Testis (tissue), 3 donors: ENCODE results near the gene SRD5A3. TPM values are rescaled to one million over a fixed set of nuclear protein-coding genes. Genes with fewer than 3 reads are reported as not detected.

Experiments
- DNase-seq: peaks from one replicate; pipeline ENCODE4 v3.0.0-alpha.2; 2019
- H3K27ac ChIP-seq, 2 donors: fragments of 200-600 bp; sonication (generic); one replicate each; pipeline ENCODE4 v1.5.1; 2019
- H3K27me3 ChIP-seq: fragments of 200-600 bp; sonication (generic); one replicate; pipeline ENCODE4 v1.5.1; 2019
- H3K36me3 ChIP-seq: fragments of 200-600 bp; sonication (generic); one replicate; pipeline ENCODE4 v1.5.1; 2017; ENCODE audit warnings: low read depth; ENCODE audit errors: missing control alignments
- H3K4me1 ChIP-seq: fragments of 200-600 bp; sonication (generic); one replicate; pipeline ENCODE4 v1.5.1; 2019
- H3K4me3 ChIP-seq, 2 donors: fragments of 200-600 bp; sonication (generic); one replicate each; pipeline ENCODE4 v1.5.1; 2017 to 2019
- H3K9me3 ChIP-seq: fragments of 200-600 bp; sonication (generic); one replicate; pipeline ENCODE4 v1.5.1; 2017
- CTCF ChIP-seq, 3 experiments: fragments of 450-650 bp in 2 of 3; fragments of 200-600 bp in 1 of 3; sonication (generic) in 1 of 3; IDR thresholded peaks; one replicate each; pipeline ENCODE4 v1.5.1; 2016 to 2019; ENCODE audit warnings: antibody characterized with exemption in 3 of 3, mild to moderate bottlenecking in 2 of 3, moderate library complexity in 1 of 3
- POLR2A ChIP-seq: fragments of 450-650 bp; IDR thresholded peaks from one replicate; pipeline ENCODE4 v1.6.1; 2017; ENCODE audit warnings: antibody characterized with exemption, mild to moderate bottlenecking, moderate library complexity
- WGBS, 2 donors: methylation state at CpG; one replicate each; pipeline ENCODE4 v1.1.5; 2018; 5-methylcytosine and 5-hydroxymethylcytosine counted together
- intact Hi-C: fragments of 100-400 bp; cut with DNase I; formaldehyde crosslinking; loops from one replicate; pipeline ENCODE4 v1.15.1; 2023; ENCODE audit warnings: low total_unique reads
- polyA plus RNA-seq: library from polyadenylated mRNA; stranded (reverse); fragments of 350-450 nt; fragmentation: Illumina TruSeq; extraction: RNeasy Lipid Tissue Mini Kit (QIAGEN cat#74804); gene quantifications from one replicate; pipeline ENCODE4 v1.2.3, GENCODE V29; 2014; ENCODE audit warnings: low read depth, low replicate concordance; ENCODE audit not compliant: insufficient read depth
- total RNA-seq, 2 donors: library from RNA; depleted of rRNA; stranded (reverse); fragments of >200 nt; gene quantifications; one replicate each; pipeline ENCODE4 v1.2.3, GENCODE V29; 2016

Gene SRD5A3
- total and polyA plus RNA-seq, 3 donors from 2014 or later, result 4.9 to 8.0 (median 7.8) TPM

GRCh38 chr4:55398461-55398860 is 52.4 kb downstream of the SRD5A3 start:
- Histone ChIP-seq H3K36me3 (no peaks in the 10 kb centered on the region), H3K4me1 (peaks cover 23% of the 10 kb centered on the region), H3K27ac (peak overlapping the region; percentile 93 to 99), H3K9me3 (no peaks in the 10 kb centered on the region), H3K27me3 (no peaks in the 10 kb centered on the region), H3K4me3 (peak overlapping the region in 1 of 2 donors; percentile 87)
- no peak for TF ChIP-seq CTCF (IDR thresholded peaks at IDR 0.05)
- no peak for TF ChIP-seq POLR2A
- intact Hi-C loops, result loop anchor here (5.0 kb wide), 1 partner anchor 149 kb away; the partner anchor contains the start of gene CLOCK
- 21 to 43% methylated on average over 1 of the region's 1 CpG for WGBS, 2 donors
- DNase-seq, result no peak

- no peaks in the 10 kb centered on the region for H3K27me3 ChIP-seq
- no peaks in the 10 kb centered on the region for H3K9me3 ChIP-seq
- H3K4me3 ChIP-seq, result no peak overlapping the region
- no peak for DNase-seq
- TF ChIP-seq CTCF (IDR thresholded peaks at IDR 0.05), result no peak
- no peak for TF ChIP-seq POLR2A
- no peaks in the 10 kb centered on the region for H3K36me3 ChIP-seq
- H3K27ac ChIP-seq, result no peak overlapping the region
- intact Hi-C loops, result loop anchor here (5.0 kb wide), 1 partner anchor 148 kb away; the partner anchor contains the start of gene CLOCK
- 42 to 50% methylated on average over 3 of the region's 3 CpGs for WGBS, 2 donors
- peaks cover 23% of the 10 kb centered on the region for H3K4me1 ChIP-seq
Measured at GRCh38 chr4:55398966-55399365, 52.9 kb downstream of the SRD5A3 start.

- H3K27me3 ChIP-seq, result no peaks in the 10 kb centered on the region
- WGBS, 2 donors, result 57 to 66% methylated on average over 1 of the region's 1 CpG
- no peak for TF ChIP-seq POLR2A
- TF ChIP-seq CTCF (IDR thresholded peaks at IDR 0.05), result no peak
- H3K4me3 ChIP-seq, result no peak overlapping the region
- DNase-seq, result no peak
- intact Hi-C loops, result loop anchor here (5.0 kb wide), 1 partner anchor 148 kb away; the partner anchor contains the start of gene CLOCK
- peaks cover 23% of the 10 kb centered on the region for H3K4me1 ChIP-seq
- H3K9me3 ChIP-seq, result no peaks in the 10 kb centered on the region
- H3K36me3 ChIP-seq, result no peaks in the 10 kb centered on the region
- H3K27ac ChIP-seq, result no peak overlapping the region
Measured at GRCh38 chr4:55399581-55399980, 53.5 kb downstream of the SRD5A3 start.

- intact Hi-C loops, result no loop called here
- WGBS, 2 donors, result 73 to 83% methylated on average over 3 of the region's 3 CpGs
- TF ChIP-seq CTCF (IDR thresholded peaks at IDR 0.05) (no peak), POLR2A (no peak)
- no peaks in the 10 kb centered on the region for H3K27me3 ChIP-seq
- no peak overlapping the region for H3K27ac ChIP-seq
- H3K4me3 ChIP-seq, result no peak overlapping the region
- H3K4me1 ChIP-seq, result no peaks in the 10 kb centered on the region
- no peaks in the 10 kb centered on the region for H3K36me3 ChIP-seq
- H3K9me3 ChIP-seq, result no peaks in the 10 kb centered on the region
- DNase-seq, result no peak
Measured at GRCh38 chr4:55405073-55405472, 59.0 kb downstream of the SRD5A3 start.

- Histone ChIP-seq H3K27me3 (no peaks in the 10 kb centered on the region), H3K27ac (no peak overlapping the region), H3K4me3 (no peak overlapping the region), H3K4me1 (no peaks in the 10 kb centered on the region), H3K36me3 (no peaks in the 10 kb centered on the region), H3K9me3 (no peaks in the 10 kb centered on the region)
- no peak for DNase-seq
- no peak for TF ChIP-seq CTCF (IDR thresholded peaks at IDR 0.05)
- no peak for TF ChIP-seq POLR2A
- whole genome bisulfite sequencing, 2 donors, result 98 to 99% methylated on average over 2 of the region's 2 CpGs
- intact Hi-C loops, result no loop called here
Measured at GRCh38 chr4:55406545-55406944, 60.5 kb downstream of the SRD5A3 start.
